ENCODE data around the gene IGFL4. TPM values are rescaled to one million over a fixed set of nuclear protein-coding genes. Genes with fewer than 3 reads are reported as not detected.

The IGFL4 gene
- total RNA-seq, 1 experiment from 2014 or later, result not detected

GRCh38 chr19:46066471-46066870 lies 25.7 kb upstream of the IGFL4 start:
- in situ Hi-C loops (cut with HindIII; ENCODE audit: low sequenced_read_pairs), result no loop called here
- DNase-seq (ENCODE audit: low spot score), result no peak

DNA sequence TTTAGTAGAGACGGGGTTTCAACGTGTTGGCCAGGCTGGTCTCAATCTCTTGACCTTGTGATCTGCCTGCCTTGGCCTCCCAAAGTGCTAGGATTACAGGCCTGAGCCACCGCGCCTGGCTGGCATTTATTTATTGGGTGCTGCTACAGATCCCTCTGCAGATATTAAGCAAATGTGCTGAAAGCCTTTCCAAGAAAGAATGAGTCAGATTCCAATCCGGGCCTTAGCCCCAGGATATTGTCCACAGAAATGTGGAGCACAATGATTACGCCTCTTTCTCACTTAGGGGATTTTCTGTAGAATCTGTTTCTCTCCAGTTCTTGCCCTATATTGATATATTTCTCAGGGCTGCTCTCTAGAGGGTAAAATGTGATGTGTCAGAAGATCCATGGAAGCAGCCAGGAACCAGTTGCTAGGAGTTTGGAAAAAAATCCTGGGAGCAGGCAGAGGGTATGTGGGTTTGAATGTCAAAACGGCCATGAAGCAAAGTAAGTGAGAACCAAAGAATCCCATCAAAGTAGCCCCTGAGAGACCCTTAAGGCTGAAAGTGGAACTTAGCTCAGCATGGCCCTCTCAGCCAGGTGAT lies 24.8 kb upstream of the IGFL4 start:
- DNase-seq (ENCODE audit: low spot score), result no peak
- in situ Hi-C loops (cut with HindIII; ENCODE audit: low sequenced_read_pairs), result no loop called here

DNA sequence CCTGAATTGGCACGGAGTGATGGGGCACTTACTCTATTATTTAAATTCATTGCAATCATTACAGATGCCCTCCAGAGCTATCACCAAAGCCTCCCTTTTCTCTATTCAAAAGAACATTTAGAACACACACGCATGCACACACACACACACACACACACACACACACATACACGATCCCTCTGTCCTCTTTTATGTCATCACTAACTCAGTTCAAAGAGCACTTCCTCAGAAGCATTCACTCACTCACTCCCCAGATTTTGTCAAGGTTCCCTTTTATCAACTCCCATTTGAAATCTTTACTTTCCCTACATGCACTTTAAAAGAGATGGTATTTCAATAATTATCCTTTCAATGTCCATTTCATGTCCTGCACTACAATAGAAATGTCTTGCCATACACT lies 22.4 kb upstream of the IGFL4 start:
- in situ Hi-C loops (cut with HindIII; ENCODE audit: low sequenced_read_pairs), result no loop called here
- DNase-seq (ENCODE audit: low spot score), result no peak

DNA sequence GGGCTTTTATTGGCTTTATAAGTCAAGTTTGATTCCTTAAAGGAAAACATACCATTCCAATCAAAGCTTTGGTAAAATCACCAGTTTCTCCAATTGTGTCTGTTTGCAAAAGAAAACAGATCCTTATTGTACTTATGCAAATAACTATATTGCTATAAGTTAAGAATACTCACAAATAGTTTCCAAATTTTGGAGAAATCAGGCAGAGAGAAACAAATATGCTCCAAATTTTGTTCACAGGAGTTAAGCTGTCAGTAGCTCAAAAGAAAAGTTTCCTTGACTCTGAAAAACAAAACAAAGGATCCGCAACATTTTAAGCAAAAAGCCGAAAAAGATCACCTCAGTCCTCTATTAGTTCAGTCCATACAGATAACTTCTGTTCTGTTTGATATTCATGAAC lies 19.2 kb upstream of the IGFL4 start:
- in situ Hi-C loops (cut with HindIII; ENCODE audit: low sequenced_read_pairs), result no loop called here
- DNase-seq (ENCODE audit: low spot score), result no peak

GRCh38 chr19:46058778-46059177 lies 18.0 kb upstream of the IGFL4 start:
- in situ Hi-C loops (cut with HindIII; ENCODE audit: low sequenced_read_pairs), result no loop called here
- no peak for DNase-seq (ENCODE audit: low spot score)

DNA sequence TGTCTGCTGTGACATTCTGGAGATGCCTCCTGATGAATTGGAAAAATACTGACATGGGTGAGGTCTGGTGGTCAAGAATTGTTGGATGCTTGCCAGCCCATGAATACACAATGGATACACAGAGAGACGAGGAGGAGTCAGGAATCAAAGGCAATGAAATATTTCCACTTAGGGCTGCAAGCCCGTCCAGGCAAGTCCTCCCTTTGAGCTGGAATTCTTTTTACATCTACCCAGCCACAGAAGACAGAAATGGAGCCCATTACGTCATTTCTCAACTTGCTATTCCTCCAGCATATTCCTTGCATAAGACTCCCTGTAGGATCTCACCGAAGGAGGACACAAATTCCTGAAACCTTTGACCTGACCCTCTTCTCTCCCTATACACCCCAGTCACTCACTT lies 15.7 kb upstream of the IGFL4 start:
- in situ Hi-C loops (cut with HindIII; ENCODE audit: low sequenced_read_pairs), result no loop called here

GRCh38 chr19:46052896-46053295 lies 12.1 kb upstream of the IGFL4 start:
- in situ Hi-C loops (cut with HindIII; ENCODE audit: low sequenced_read_pairs), result no loop called here

More for the DNA sequence above, 15.7 kb upstream of the IGFL4 start:
- no peak for DNase-seq (ENCODE audit: low spot score)

GRCh38 chr19:46049597-46049996 lies 8.8 kb upstream of the IGFL4 start:
- DNase-seq (ENCODE audit: low spot score), result no peak
- in situ Hi-C loops (cut with HindIII; ENCODE audit: low sequenced_read_pairs), result no loop called here

More at GRCh38 chr19:46052896-46053295, 12.1 kb upstream of the IGFL4 start:
- DNase-seq (ENCODE audit: low spot score), result no peak

GRCh38 chr19:46043519-46043918 lies 2.7 kb upstream of the IGFL4 start:
- in situ Hi-C loops (cut with HindIII; ENCODE audit: low sequenced_read_pairs), result no loop called here
- no peak for DNase-seq (ENCODE audit: low spot score)

- in situ Hi-C loops (cut with HindIII; ENCODE audit: low sequenced_read_pairs), result no loop called here
- DNase-seq (ENCODE audit: low spot score), result no peak
Observed at GRCh38 chr19:46042252-46042883, 1.6 kb upstream of the IGFL4 start.

DNA sequence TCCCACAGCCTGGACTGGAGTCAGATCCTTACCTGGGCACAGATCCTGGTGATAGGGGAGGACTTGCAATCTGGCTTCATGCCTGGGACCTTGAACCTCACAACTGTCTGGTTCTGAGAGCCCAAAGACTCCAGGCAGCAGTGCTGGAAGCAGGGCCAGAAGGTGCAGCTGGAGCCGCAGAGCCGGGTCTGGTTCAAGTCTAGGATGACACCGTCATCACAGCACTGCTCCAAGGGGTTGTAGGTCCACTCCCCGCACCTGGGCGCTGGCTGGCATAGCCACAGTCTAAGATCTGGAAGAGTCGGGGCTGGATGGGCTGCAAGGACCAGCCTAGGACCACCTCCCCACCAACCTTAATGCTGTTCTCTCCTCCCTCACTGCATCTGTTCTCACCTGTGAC lies 677 bp downstream of the IGFL4 start:
- DNase-seq (ENCODE audit: low spot score), result no peak
- in situ Hi-C loops (cut with HindIII; ENCODE audit: low sequenced_read_pairs), result no loop called here

DNA sequence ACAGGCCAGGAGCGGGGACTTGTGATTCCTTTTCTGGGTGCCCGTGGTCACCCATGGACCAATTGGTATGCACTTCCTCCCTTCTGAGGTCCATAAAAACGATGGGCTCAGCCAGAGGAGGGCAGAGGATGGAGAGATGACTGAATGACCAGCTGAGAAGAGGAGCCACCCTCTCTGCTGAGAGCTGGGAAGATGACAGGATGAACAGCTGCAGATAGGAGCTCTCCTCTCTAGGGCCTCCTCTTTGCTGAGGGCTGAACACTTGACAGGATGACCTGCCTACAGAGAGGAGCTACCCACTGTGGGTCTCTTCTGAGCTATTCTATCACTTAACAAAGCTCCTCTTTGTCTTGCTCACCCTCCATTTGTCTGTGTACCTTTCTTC lies 4.1 kb downstream of the IGFL4 start:
- no peak for DNase-seq (ENCODE audit: low spot score)
- in situ Hi-C loops (cut with HindIII; ENCODE audit: low sequenced_read_pairs), result no loop called here

DNA sequence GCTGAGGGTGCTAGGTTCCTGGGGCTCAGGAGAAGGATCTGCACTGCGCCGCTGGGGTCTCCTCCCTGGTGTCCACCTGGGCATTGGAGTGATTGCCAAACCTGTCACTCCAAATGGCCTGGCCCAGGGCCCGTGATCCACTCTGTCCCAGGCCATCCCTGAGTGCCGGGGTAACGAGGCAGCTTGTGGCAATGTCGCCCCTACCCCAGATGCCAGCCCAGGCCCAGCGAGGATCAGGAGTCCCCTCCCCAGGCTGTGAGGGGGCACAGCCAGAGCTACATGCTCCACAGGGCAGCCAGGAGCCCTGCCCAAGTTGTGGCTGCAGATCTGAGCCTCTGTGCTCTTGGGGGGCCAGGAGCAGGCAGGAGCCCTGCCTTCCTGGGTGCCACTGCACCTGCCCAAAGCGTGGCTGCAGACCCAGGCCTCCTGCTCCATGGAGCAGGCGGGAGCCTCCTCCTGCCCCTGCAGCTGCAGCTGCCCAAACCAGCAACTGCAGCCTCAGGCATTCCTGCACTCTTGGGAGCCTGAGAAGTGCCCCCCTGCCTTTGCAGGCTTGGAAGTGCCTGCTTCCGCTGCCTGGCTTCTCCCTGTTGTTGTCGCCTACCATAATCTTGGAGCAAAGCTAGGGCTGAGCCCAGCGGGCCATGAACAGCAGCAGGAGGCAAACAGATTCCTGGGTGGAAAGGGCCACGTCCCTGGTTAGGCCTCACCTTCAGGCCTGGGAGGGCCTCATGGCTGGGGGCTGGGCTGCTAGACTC lies 4.6 kb downstream of the IGFL4 start:
- no peak for DNase-seq (ENCODE audit: low spot score)
- in situ Hi-C loops (cut with HindIII; ENCODE audit: low sequenced_read_pairs), result no loop called here

GRCh38 chr19:46035546-46035945 lies 5.3 kb downstream of the IGFL4 start:
- in situ Hi-C loops (cut with HindIII; ENCODE audit: low sequenced_read_pairs), result no loop called here
- no peak for DNase-seq (ENCODE audit: low spot score)

GRCh38 chr19:46033401-46033800 lies 7.4 kb downstream of the IGFL4 start:
- no peak for DNase-seq (ENCODE audit: low spot score)
- in situ Hi-C loops (cut with HindIII; ENCODE audit: low sequenced_read_pairs), result no loop called here

GRCh38 chr19:46032597-46033025 lies 8.2 kb downstream of the IGFL4 start:
- in situ Hi-C loops (cut with HindIII; ENCODE audit: low sequenced_read_pairs), result no loop called here
- DNase-seq (ENCODE audit: low spot score), result no peak

GRCh38 chr19:46031781-46032596 lies 8.8 kb downstream of the IGFL4 start:
- in situ Hi-C loops (cut with HindIII; ENCODE audit: low sequenced_read_pairs), result no loop called here

GRCh38 chr19:46030812-46031550 lies 9.8 kb downstream of the IGFL4 start:
- DNase-seq (ENCODE audit: low spot score), result no peak
- in situ Hi-C loops (cut with HindIII; ENCODE audit: low sequenced_read_pairs), result no loop called here

More at GRCh38 chr19:46031781-46032596, 8.8 kb downstream of the IGFL4 start:
- no peak for DNase-seq (ENCODE audit: low spot score)

- in situ Hi-C loops (cut with HindIII; ENCODE audit: low sequenced_read_pairs), result no loop called here
Observed at GRCh38 chr19:46025835-46026234, 15.0 kb downstream of the IGFL4 start.

More at GRCh38 chr19:46025835-46026234, 15.0 kb downstream of the IGFL4 start:
- no peak for DNase-seq (ENCODE audit: low spot score)

Measured in G401 (cell line).